Measurements from ENCODE around the gene PRH1. TPM values are rescaled to one million over a fixed set of nuclear protein-coding genes. Genes with fewer than 3 reads are reported as not detected.

The PRH1 gene
- total and polyA plus RNA-seq, 2 donors: 7.4 to 18.7 TPM

DNA sequence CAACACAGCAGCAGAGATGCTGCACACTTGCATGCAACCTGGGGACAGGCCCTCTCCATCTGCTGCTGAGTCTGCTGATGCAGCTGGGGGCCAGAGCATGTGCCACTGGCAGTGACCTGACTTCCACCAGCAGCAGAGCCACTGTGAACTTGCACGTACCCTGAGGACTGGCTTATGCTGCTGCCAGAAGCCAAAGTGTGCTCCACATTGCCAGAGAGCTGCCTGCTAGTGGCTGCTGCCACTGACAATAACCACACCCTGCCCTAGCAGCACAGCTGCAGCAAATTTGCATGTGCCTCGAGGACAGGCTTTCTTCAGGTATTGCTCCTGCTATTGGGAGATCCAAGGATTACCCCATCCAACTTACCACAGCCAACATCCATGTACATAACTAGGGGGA, 30.3 kb downstream of the PRH1 start:
- no peak overlapping the region for H3K4me3 ChIP-seq (ENCODE audit: low read length in 2 of 2)
- WGBS: 99% methylated on average over 2 of the region's 2 CpGs
- no peak for DNase-seq (ENCODE audit: low read depth in 6 of 9, low spot score in 9 of 9)
- H3K36me3 ChIP-seq (ENCODE audit: control insufficient read depth in 2 of 2, insufficient read depth in 2 of 2, low read length in 1 of 2): peaks cover 2 to 5% of the 10 kb centered on the region in 2 donors
- H3K4me1 ChIP-seq (ENCODE audit: control insufficient read depth in 2 of 2, insufficient read depth in 2 of 2, low read length in 2 of 2): no peaks in the 10 kb centered on the region
- peaks cover 1 to 17% of the 10 kb centered on the region in 2 donors for H3K9me3 ChIP-seq (ENCODE audit: control insufficient read depth in 2 of 2, insufficient read depth in 1 of 2, low read length in 1 of 2)
- H3K27ac ChIP-seq (ENCODE audit: low read depth in 1 of 2, low read length in 1 of 2): no peak overlapping the region
- no peaks in the 10 kb centered on the region for H3K27me3 ChIP-seq (ENCODE audit: control insufficient read depth in 2 of 2, insufficient read depth in 1 of 2, low read length in 1 of 2)

DNA sequence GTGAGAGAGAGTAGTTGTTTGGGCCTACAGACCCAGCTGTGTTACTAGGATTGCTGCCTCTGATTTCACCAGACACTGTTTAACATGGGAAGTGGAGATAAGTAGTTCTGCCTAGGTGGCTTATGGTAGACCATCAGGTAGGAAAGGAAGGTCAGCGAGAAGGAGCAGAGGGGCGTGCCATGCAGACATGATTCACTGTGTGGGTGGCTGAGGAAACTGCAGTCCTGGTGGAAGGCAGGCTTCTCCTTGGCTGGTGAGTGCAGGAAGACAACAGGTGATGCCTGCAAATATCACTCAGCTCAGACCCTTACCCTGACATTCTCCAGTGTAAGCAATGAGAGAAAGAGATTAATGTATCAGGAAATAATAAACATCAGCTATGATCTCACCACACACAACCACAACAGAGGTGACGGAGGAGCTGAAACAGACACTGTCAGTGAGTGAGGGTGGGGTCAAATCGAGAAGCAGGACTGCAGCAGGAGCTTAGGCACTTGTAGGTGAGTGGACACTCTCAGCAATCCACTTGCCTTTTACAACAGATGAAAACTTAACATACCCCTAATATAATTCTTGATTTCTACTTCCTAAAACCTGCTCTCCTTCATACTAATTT, 32.7 kb downstream of the PRH1 start:
- H3K4me1 ChIP-seq (ENCODE audit: control insufficient read depth in 2 of 2, insufficient read depth in 2 of 2, low read length in 2 of 2): no peaks in the 10 kb centered on the region
- peaks cover 2 to 5% of the 10 kb centered on the region in 2 donors for H3K36me3 ChIP-seq (ENCODE audit: control insufficient read depth in 2 of 2, insufficient read depth in 2 of 2, low read length in 1 of 2)
- peaks cover 1 to 8% of the 10 kb centered on the region in 2 donors for H3K9me3 ChIP-seq (ENCODE audit: control insufficient read depth in 2 of 2, insufficient read depth in 1 of 2, low read length in 1 of 2)
- WGBS: 94% methylated on average over 4 of the region's 4 CpGs
- H3K4me3 ChIP-seq (ENCODE audit: low read length in 2 of 2): no peak overlapping the region
- H3K27ac ChIP-seq (ENCODE audit: low read depth in 1 of 2, low read length in 1 of 2): no peak overlapping the region
- no peaks in the 10 kb centered on the region for H3K27me3 ChIP-seq (ENCODE audit: control insufficient read depth in 2 of 2, insufficient read depth in 1 of 2, low read length in 1 of 2)
- no peak for DNase-seq (ENCODE audit: low read depth in 6 of 9, low spot score in 9 of 9)

DNA sequence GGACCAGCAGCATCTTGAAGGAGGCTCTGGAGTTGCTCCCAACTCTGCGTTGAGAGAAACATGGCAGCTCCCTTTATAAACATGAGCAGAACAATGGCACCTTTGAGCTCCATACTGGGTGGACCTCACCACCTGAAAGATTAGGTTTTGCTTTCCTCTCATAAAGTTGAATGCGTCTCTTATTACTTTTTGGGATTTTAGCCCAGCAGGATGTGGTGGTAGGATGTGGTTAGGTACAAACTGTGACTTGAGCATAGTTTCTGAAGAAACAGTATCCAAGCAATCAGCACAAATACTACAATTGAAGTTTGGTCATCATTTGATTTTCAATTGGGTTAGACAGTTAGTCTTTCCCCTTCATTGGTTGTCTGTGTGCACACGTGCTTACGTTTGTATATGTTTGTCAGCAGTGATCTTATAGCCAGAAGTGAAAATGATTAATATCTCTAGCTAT, 34.6 kb downstream of the PRH1 start, which contains the start of gene PRR4:
Gene PRR4, minus strand, starts transcription at position 51 of the 454 bp plus-strand sequence. Its CDS starts 38 bp downstream, at position 13.
- H3K36me3 ChIP-seq (ENCODE audit: control insufficient read depth in 2 of 2, insufficient read depth in 2 of 2, low read length in 1 of 2): peaks cover 0 to 2% of the 10 kb centered on the region in 2 donors
- no peaks in the 10 kb centered on the region for H3K9me3 ChIP-seq (ENCODE audit: control insufficient read depth in 2 of 2, insufficient read depth in 1 of 2, low read length in 1 of 2)
- H3K27me3 ChIP-seq (ENCODE audit: control insufficient read depth in 2 of 2, insufficient read depth in 1 of 2, low read length in 1 of 2): no peaks in the 10 kb centered on the region
- H3K27ac ChIP-seq (ENCODE audit: low read depth in 1 of 2, low read length in 1 of 2): no peak within 1 kb of the TSS
- no peaks in the 10 kb centered on the region for H3K4me1 ChIP-seq (ENCODE audit: control insufficient read depth in 2 of 2, insufficient read depth in 2 of 2, low read length in 2 of 2)
- no peak within 1 kb of the TSS for H3K4me3 ChIP-seq (ENCODE audit: low read length in 2 of 2)
- 73% methylated on average over 4 of the region's 4 CpGs for WGBS
- peak in 1 of 9 donors; percentile 19 for DNase-seq (ENCODE audit: low read depth in 6 of 9, low spot score in 9 of 9)

DNA sequence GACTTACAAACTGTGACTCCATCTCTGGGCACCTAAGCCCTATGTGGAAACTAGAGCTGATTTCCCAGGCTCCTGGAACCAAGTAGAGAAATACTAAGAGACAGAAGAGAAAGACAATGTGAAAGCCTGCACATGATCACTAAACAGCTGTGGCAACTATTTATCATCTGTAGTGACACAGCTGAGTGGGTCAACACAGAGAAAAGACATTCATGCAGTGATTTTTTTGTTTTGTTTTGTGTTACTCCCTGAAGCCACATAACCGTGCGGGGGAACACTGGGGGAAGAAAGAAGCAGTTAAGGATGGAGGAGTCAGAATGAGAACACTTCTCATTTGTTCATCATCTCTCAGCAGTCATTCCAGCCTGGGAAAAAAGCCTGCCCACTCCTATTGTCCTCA, 36.3 kb downstream of the PRH1 start:
- Histone ChIP-seq H3K9me3 (ENCODE audit: control insufficient read depth in 2 of 2, insufficient read depth in 1 of 2, low read length in 1 of 2) (no peaks in the 10 kb centered on the region), H3K4me3 (ENCODE audit: low read length in 2 of 2) (no peak overlapping the region), H3K4me1 (ENCODE audit: control insufficient read depth in 2 of 2, insufficient read depth in 2 of 2, low read length in 2 of 2) (no peaks in the 10 kb centered on the region), H3K27me3 (ENCODE audit: control insufficient read depth in 2 of 2, insufficient read depth in 1 of 2, low read length in 1 of 2) (no peaks in the 10 kb centered on the region), H3K27ac (ENCODE audit: low read depth in 1 of 2, low read length in 1 of 2) (no peak overlapping the region), H3K36me3 (ENCODE audit: control insufficient read depth in 2 of 2, insufficient read depth in 2 of 2, low read length in 1 of 2) (peaks cover 0 to 2% of the 10 kb centered on the region in 2 donors)
- 77% methylated on average over 2 of the region's 2 CpGs for WGBS
- no peak for DNase-seq (ENCODE audit: low read depth in 6 of 9, low spot score in 9 of 9)

DNA sequence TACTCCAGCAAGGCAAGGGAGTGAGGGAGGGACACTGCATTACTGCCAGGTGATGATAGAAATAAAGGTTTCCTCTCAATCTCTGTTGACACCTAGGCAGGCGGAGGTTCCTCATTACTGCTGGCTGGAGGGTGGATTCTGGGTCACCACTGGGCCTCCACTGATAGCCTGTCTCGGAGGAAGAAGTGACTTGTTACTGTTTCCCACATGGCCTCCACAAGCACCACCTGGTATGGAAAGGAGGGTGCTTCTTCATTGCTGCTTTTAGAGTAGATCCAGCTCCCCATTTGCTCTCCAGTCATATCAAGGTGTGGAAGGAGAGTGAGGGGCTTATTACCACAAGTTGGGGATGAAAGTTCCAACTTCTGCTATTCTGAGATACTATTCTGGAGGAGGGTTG, 41.2 kb downstream of the PRH1 start:
- Histone ChIP-seq H3K36me3 (ENCODE audit: control insufficient read depth in 2 of 2, insufficient read depth in 2 of 2, low read length in 1 of 2) (peaks cover 0 to 2% of the 10 kb centered on the region in 2 donors), H3K27ac (ENCODE audit: low read depth in 1 of 2, low read length in 1 of 2) (no peak overlapping the region), H3K4me3 (ENCODE audit: low read length in 2 of 2) (no peak overlapping the region), H3K27me3 (ENCODE audit: control insufficient read depth in 2 of 2, insufficient read depth in 1 of 2, low read length in 1 of 2) (no peaks in the 10 kb centered on the region), H3K4me1 (ENCODE audit: control insufficient read depth in 2 of 2, insufficient read depth in 2 of 2, low read length in 2 of 2) (no peaks in the 10 kb centered on the region), H3K9me3 (ENCODE audit: control insufficient read depth in 2 of 2, insufficient read depth in 1 of 2, low read length in 1 of 2) (no peaks in the 10 kb centered on the region)
- no peak for DNase-seq (ENCODE audit: low read depth in 6 of 9, low spot score in 9 of 9)
- 99% methylated on average over 2 of the region's 2 CpGs for WGBS

- H3K27ac ChIP-seq (ENCODE audit: low read depth in 1 of 2, low read length in 1 of 2): no peak overlapping the region
- H3K9me3 ChIP-seq (ENCODE audit: control insufficient read depth in 2 of 2, insufficient read depth in 1 of 2, low read length in 1 of 2): no peaks in the 10 kb centered on the region
- no peak for DNase-seq (ENCODE audit: low read depth in 6 of 9, low spot score in 9 of 9)
- no peak overlapping the region for H3K4me3 ChIP-seq (ENCODE audit: low read length in 2 of 2)
- no peaks in the 10 kb centered on the region for H3K27me3 ChIP-seq (ENCODE audit: control insufficient read depth in 2 of 2, insufficient read depth in 1 of 2, low read length in 1 of 2)
- H3K4me1 ChIP-seq (ENCODE audit: control insufficient read depth in 2 of 2, insufficient read depth in 2 of 2, low read length in 2 of 2): no peaks in the 10 kb centered on the region
- no peaks in the 10 kb centered on the region for H3K36me3 ChIP-seq (ENCODE audit: control insufficient read depth in 2 of 2, insufficient read depth in 2 of 2, low read length in 1 of 2)
- WGBS: 98% methylated on average over 3 of the region's 3 CpGs
These were observed 45.6 kb downstream of the PRH1 start for GRCh38 chr12:10838461-10838860.

Other genes with a start within 250 kb of the PRH1 start
- gene STYK1, start 210.2 kb downstream of the PRH1 start, total RNA-seq: 0.33 TPM
- gene STYK1, start 210.2 kb downstream of the PRH1 start, polyA plus RNA-seq: 0.62 TPM
- gene YBX3, start 160.9 kb downstream of the PRH1 start, total RNA-seq: 36.6 TPM
- gene YBX3, start 160.9 kb downstream of the PRH1 start, polyA plus RNA-seq: 446 TPM
- not detected for gene TAS2R7, start 81.6 kb downstream of the PRH1 start, total RNA-seq
- gene TAS2R7, start 81.6 kb downstream of the PRH1 start, polyA plus RNA-seq: not detected
- gene TAS2R8, start 77.0 kb downstream of the PRH1 start, total RNA-seq: not detected
- not detected for gene TAS2R8, start 77.0 kb downstream of the PRH1 start, polyA plus RNA-seq
- not detected for gene TAS2R9, start 74.1 kb downstream of the PRH1 start, total RNA-seq
- gene TAS2R9, start 74.1 kb downstream of the PRH1 start, polyA plus RNA-seq: not detected
- gene TAS2R10, start 57.9 kb downstream of the PRH1 start, total RNA-seq: 0.47 TPM
- 0.21 TPM for gene TAS2R10, start 57.9 kb downstream of the PRH1 start, polyA plus RNA-seq
- gene PRR4, start 34.8 kb downstream of the PRH1 start, total RNA-seq: 1.5 TPM
- gene PRR4, start 34.8 kb downstream of the PRH1 start, polyA plus RNA-seq: 6.4 TPM
- 0.52 TPM for gene TAS2R13, start 25.3 kb upstream of the PRH1 start, total RNA-seq
- gene TAS2R13, start 25.3 kb upstream of the PRH1 start, polyA plus RNA-seq: 0.05 TPM
- 0.80 TPM for gene PRH2, start 45.0 kb upstream of the PRH1 start, total RNA-seq
- 1.1 TPM for gene PRH2, start 45.0 kb upstream of the PRH1 start, polyA plus RNA-seq
- gene TAS2R14, start 55.0 kb upstream of the PRH1 start, total RNA-seq: 1.0 TPM
- gene TAS2R14, start 55.0 kb upstream of the PRH1 start, polyA plus RNA-seq: 5.3 TPM
- 0.47 TPM for gene TAS2R50, start 102.7 kb upstream of the PRH1 start, total RNA-seq
- not detected for gene TAS2R50, start 102.7 kb upstream of the PRH1 start, polyA plus RNA-seq
- gene TAS2R20, start 114.0 kb upstream of the PRH1 start, total RNA-seq: 0.76 TPM
- gene TAS2R20, start 114.0 kb upstream of the PRH1 start, polyA plus RNA-seq: 0.30 TPM
- 2.0 TPM for gene TAS2R19, start 138.4 kb upstream of the PRH1 start, total RNA-seq
- 1.6 TPM for gene TAS2R19, start 138.4 kb upstream of the PRH1 start, polyA plus RNA-seq
- gene TAS2R31, start 147.2 kb upstream of the PRH1 start, total RNA-seq: 2.0 TPM
- gene TAS2R31, start 147.2 kb upstream of the PRH1 start, polyA plus RNA-seq: 0.75 TPM
- 0.61 TPM for gene TAS2R46, start 178.0 kb upstream of the PRH1 start, total RNA-seq
- gene TAS2R46, start 178.0 kb upstream of the PRH1 start, polyA plus RNA-seq: 0.05 TPM
- 0.94 TPM for gene TAS2R43, start 208.1 kb upstream of the PRH1 start, total RNA-seq
- 0.14 TPM for gene TAS2R43, start 208.1 kb upstream of the PRH1 start, polyA plus RNA-seq